ENCODE results near the gene ATP8A2.
"Not testable (repeated sequence)": the region's sequence is repeated elsewhere in the genome, so short reads cannot be mapped to it uniquely, and the experiment has no call there.

ATP8A2 gene

GRCh38 chr13:25927363-25927762, 555.6 kb downstream of the ATP8A2 start:
- no peak for TF ChIP-seq POLR2A (IDR thresholded peaks at IDR 0.05; ENCODE audit: low read length)
- no peak for TF ChIP-seq GATA1 (IDR thresholded peaks at IDR 0.05; ENCODE audit: low read depth, low read length)
- no peak for DNase-seq

- DNase-seq = no peak
- no peak for TF ChIP-seq GATA1 (IDR thresholded peaks at IDR 0.05; ENCODE audit: low read depth, low read length)
- TF ChIP-seq POLR2A (IDR thresholded peaks at IDR 0.05; ENCODE audit: low read length) = no peak
Observed at GRCh38 chr13:25927932-25928331, 556.2 kb downstream of the ATP8A2 start.

GRCh38 chr13:25928941-25929505, 557.2 kb downstream of the ATP8A2 start:
- DNase-seq = no peak
- TF ChIP-seq GATA1 (IDR thresholded peaks at IDR 0.05; ENCODE audit: low read depth, low read length) = no peak
- TF ChIP-seq POLR2A (IDR thresholded peaks at IDR 0.05; ENCODE audit: low read length) = no peak

- TF ChIP-seq POLR2A (IDR thresholded peaks at IDR 0.05; ENCODE audit: low read length) (no peak), GATA1 (IDR thresholded peaks at IDR 0.05; ENCODE audit: low read depth, low read length) (no peak)
- no peak for DNase-seq
Observed at GRCh38 chr13:25929816-25930215, 558.0 kb downstream of the ATP8A2 start.

GRCh38 chr13:25930653-25931052, 558.9 kb downstream of the ATP8A2 start:
- DNase-seq = no peak
- TF ChIP-seq GATA1 (IDR thresholded peaks at IDR 0.05; ENCODE audit: low read depth, low read length) (no peak), POLR2A (IDR thresholded peaks at IDR 0.05; ENCODE audit: low read length) (no peak)

GRCh38 chr13:25932365-25932764, 560.6 kb downstream of the ATP8A2 start:
- TF ChIP-seq GATA1 (IDR thresholded peaks at IDR 0.05; ENCODE audit: low read depth, low read length) (no peak), POLR2A (IDR thresholded peaks at IDR 0.05; ENCODE audit: low read length) (no peak)
- DNase-seq = no peak

GRCh38 chr13:25933520-25933919, 561.7 kb downstream of the ATP8A2 start:
- DNase-seq = no peak
- TF ChIP-seq POLR2A (IDR thresholded peaks at IDR 0.05; ENCODE audit: low read length) (no peak), GATA1 (IDR thresholded peaks at IDR 0.05; ENCODE audit: low read depth, low read length) (no peak)

- no peak for DNase-seq
- TF ChIP-seq GATA1 (IDR thresholded peaks at IDR 0.05; ENCODE audit: low read depth, low read length) (no peak), POLR2A (IDR thresholded peaks at IDR 0.05; ENCODE audit: low read length) (no peak)
Observed at GRCh38 chr13:25934127-25934526, 562.4 kb downstream of the ATP8A2 start.

GRCh38 chr13:25939961-25940687, 568.4 kb downstream of the ATP8A2 start:
- no peak for TF ChIP-seq GATA1 (IDR thresholded peaks at IDR 0.05; ENCODE audit: low read depth, low read length)
- TF ChIP-seq POLR2A (IDR thresholded peaks at IDR 0.05; ENCODE audit: low read length) = no peak

GRCh38 chr13:25943081-25943480, 571.3 kb downstream of the ATP8A2 start:
- no peak for DNase-seq
- TF ChIP-seq GATA1 (IDR thresholded peaks at IDR 0.05; ENCODE audit: low read depth, low read length) = no peak
- TF ChIP-seq POLR2A (IDR thresholded peaks at IDR 0.05; ENCODE audit: low read length) = no peak

More at GRCh38 chr13:25939961-25940687, 568.4 kb downstream of the ATP8A2 start:
- DNase-seq = no peak

GRCh38 chr13:25943658-25944057, 571.9 kb downstream of the ATP8A2 start:
- TF ChIP-seq POLR2A (IDR thresholded peaks at IDR 0.05; ENCODE audit: low read length) = no peak
- DNase-seq = no peak

GRCh38 chr13:25945596-25945995, 573.8 kb downstream of the ATP8A2 start:
- no peak for TF ChIP-seq GATA1 (IDR thresholded peaks at IDR 0.05; ENCODE audit: low read depth, low read length)
- no peak for TF ChIP-seq POLR2A (IDR thresholded peaks at IDR 0.05; ENCODE audit: low read length)
- no peak for DNase-seq

GRCh38 chr13:25946321-25946720, 574.5 kb downstream of the ATP8A2 start:
- DNase-seq = no peak
- TF ChIP-seq POLR2A (IDR thresholded peaks at IDR 0.05; ENCODE audit: low read length) (no peak), GATA1 (IDR thresholded peaks at IDR 0.05; ENCODE audit: low read depth, low read length) (no peak)

- no peak for DNase-seq
- TF ChIP-seq GATA1 (IDR thresholded peaks at IDR 0.05; ENCODE audit: low read depth, low read length) (no peak), POLR2A (IDR thresholded peaks at IDR 0.05; ENCODE audit: low read length) (no peak)
Observed at GRCh38 chr13:25948910-25949309, 577.1 kb downstream of the ATP8A2 start.

- TF ChIP-seq POLR2A (IDR thresholded peaks at IDR 0.05; ENCODE audit: low read length) = no peak
- no peak for TF ChIP-seq GATA1 (IDR thresholded peaks at IDR 0.05; ENCODE audit: low read depth, low read length)
- DNase-seq = no peak
Observed at GRCh38 chr13:25951831-25952230, 580.1 kb downstream of the ATP8A2 start.

- DNase-seq = not testable (repeated sequence)
Observed at GRCh38 chr13:25954080-25954479, 582.3 kb downstream of the ATP8A2 start.

- not testable (repeated sequence) for DNase-seq
Observed at GRCh38 chr13:25954943-25955342, 583.2 kb downstream of the ATP8A2 start.
